GM19238 (cell line): Measurements from ENCODE around the gene NDUFB7.

Experiments
- DNase-seq: peaks from one replicate; pipeline ENCODE4 v3.0.0; 2011; ENCODE audit warnings: low spot score; ENCODE audit not compliant: insufficient read length

NDUFB7 gene

DNA sequence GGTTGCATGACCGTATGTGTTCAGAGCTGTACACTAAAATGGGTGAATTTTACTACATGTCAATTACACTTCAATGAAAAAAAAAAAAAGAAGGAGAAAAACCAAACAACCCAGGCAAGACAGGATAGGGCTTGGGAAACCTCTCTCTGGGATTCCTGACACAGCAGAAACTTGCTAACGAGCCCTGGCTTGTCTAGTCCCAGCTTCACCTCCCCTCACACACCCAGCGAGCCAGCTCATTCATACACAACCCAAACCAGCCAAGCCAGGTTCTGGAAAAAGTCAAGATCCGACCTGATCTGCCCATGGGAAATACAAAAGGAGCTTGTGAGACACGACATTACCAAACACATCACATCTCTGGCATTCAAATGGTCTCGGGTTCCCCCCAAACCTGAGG lies 46.1 kb downstream of the NDUFB7 start:
- DNase-seq = no peak

DNA sequence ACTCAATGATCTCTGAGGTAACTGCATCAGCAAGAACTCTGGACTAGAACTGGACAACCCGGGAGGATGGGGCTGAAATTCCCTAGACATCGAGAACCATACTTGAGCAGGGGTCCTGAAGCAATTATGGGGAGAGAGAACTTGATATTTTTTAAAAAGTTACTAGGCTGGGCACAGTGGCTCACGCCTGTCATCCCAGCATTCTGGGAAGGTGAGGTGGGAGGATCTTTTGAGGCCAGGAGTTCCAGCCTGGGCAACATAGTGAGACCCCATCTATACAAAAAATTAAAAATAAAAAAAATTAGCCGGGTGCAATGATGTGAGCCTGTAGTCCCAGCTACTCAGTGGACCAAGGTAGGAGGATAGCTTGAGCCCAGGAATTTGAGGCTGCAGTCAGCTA lies 51.3 kb downstream of the NDUFB7 start:
- DNase-seq = no peak

DNA sequence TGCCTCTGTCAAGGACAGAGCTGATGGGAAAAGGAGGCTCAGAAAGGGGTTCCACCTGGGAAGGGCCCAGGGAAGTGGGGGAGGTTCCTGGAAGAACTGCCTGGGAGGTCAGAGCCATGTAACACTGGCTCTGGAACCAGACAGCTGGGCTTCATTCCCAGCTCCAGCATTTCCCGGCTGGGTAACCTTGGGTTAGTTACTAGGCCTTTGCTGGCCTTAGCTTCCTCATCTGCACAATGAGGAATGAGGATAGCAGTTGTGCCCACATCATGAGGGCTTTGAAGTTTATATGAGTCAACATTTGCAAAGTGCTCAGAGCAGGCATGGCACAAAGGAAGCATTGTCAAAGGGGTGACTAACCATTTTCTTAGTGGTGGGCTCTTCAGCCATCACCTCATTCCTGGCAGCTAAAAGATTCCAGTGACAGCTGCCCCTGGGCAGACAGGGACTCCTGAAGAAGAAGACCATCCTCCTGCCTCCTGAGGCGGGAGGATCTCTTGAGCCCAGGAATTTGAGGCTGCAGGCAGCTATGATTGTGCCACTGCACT lies 51.9 kb downstream of the NDUFB7 start:
- DNase-seq = no peak

DNA sequence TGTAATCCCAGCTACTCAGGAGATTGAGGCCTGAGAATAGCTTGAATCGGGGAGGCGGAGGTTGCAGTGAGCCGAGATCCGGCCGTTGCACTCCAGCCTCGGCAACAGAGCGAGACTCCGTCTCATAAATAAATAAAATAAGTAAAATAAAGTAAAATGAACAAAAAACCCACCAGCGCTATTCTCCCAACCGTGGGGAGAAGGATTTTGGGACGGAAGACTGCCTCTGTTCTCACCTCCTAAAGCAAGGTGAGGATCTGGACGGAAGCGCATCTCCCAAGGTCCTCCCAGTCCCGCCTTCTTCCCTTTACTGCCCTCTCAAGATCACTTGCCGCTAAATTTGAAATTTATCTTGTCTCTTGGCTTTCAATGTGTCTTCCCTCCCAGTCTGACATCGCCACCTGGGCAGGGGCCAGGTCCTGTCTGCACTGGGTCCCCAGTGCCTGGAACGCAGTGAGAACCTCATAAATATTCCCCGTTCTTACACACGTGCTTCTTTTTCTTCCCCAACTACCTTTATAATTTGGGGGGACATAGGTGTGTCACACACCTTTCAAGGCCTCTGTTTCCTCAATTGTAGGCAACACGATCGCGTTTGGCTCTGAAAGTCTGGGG lies 52.5 kb downstream of the NDUFB7 start:
- no peak for DNase-seq

DNA sequence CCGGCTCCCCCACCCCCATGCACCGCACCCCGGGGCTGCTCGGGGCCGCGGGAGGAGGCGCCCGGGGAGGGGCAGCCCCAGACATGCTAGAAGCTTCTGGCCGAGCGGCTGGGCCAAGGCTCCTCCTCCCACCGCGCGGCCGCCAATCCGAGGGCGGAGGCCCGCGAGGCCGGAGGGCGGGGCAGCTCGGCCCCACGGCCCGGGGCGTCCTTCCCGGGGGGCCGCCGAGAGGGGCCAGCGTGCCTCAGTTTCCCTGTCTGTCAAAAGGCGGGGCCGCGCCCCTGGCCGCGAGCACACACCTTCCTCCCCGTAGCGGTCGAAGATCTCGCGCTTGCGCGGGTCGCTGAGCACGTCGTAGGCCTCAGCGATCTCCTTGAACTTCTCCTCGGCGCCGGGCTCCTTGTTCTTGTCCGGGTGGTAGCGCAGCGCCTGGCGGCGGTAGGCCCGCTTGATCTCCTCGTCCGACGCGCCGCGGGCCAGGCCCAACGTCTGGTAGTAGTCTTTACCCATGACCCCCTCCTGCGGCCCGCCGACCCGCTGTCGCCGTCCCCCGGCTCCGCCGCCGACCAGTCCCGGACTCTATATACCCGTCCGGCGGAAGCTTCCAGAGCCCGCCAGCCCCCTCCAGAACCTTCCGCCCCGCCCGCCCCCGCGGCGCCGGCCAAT lies 53.9 kb downstream of the NDUFB7 start, which contains the start of gene DNAJB1:
TSS of gene DNAJB1 (minus strand) at position 558 of the 666 bp plus-strand sequence. CDS start at position 510, 48 bp downstream.
- DNase-seq = peak; percentile 86

DNA sequence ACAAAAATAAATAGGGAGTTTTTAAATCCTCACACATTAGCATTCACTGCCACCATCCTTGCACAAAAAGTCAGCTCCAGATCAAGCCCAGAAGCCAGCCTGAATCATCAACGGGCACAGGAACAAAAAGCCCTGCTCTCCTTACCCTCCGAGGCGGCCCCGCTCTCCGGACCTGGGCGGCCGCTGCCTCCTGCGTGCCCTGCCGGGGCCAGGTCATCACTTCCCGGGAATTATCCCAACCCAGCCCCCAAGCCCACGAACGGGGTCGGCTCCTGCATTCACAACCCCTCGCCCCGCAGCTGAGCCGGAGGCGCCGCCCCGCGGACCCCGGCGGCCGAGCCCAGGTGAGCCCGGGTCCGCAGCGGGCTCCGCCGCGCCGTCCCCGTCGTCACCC lies 54.4 kb downstream of the NDUFB7 start:
- DNase-seq = no peak

DNA sequence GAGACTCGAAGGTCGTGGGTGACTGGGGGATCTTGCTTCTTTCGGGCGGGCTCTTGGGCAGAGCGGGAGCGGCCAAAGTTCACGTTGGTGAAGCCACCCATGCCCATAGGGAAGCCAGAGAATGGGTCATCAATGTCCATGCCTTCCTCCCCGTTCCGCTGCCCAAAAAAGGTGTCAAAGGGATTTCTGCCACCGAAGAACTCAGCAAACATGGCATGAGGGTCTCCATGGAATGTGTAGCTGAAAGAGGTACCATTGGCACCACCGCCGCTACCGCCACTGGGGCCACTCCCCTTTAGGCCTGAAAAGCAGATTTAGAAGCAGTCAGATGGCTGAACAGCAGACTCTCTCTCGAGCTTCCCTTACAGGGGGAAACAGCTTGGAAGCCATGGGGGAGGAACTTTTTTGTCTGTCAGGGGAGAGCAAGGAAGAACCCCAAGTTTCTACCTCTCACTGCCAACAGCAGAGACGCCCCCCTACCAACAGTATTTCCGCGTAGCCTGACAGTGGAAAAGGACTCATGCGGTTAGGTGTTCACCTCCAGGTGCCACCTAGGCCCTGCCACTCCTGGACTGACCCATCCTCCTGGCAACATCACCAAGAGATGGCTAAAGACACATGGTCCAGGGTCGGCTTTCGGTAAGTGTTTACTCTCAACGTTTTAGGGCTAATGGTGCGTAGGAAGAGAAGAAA lies 55.0 kb downstream of the NDUFB7 start:
- DNase-seq = no peak
